Peyer's patch (tissue), 4 donors: ENCODE data around the gene ZNF236. TPM values are rescaled to one million over a fixed set of nuclear protein-coding genes. Genes with fewer than 3 reads are reported as not detected.

Experiments
- small RNA-seq, 2 donors: library from RNA; depleted of rRNA; stranded (forward); fragments of <200 nt; gene quantifications; one replicate each; pipeline ENCODE3, GENCODE V24; 2016
- total RNA-seq, 4 donors: library from RNA; depleted of rRNA; stranded (reverse); fragments of >200 nt; gene quantifications; one replicate each; pipeline ENCODE4 v1.1.0, GENCODE V29; 2016

Gene ZNF236
- total RNA-seq, 4 donors from 2014 or later, result 13.8 to 57.8 (median 27.7) TPM

Small RNA genes lying within 50 kb of the gene (small RNA-seq; reads per million reads assigned to genes)
- 0 reads per million in 2 donors for gene RF00017
- 0 reads per million in 2 donors for gene RNU6-346P
